Stimulated activated CD4-positive, alpha-beta T cell treated with anti-CD3 and anti-CD28 coated beads, Interleukin-2, amount 100 ng/mL, for 24 hours (primary cell): ENCODE results near the gene PREX1.

ENCODE experiments used
- DNase-seq, 2 donors: peaks; one replicate each; pipeline ENCODE4 v3.0.0-alpha.2; 2020

The PREX1 gene

DNA sequence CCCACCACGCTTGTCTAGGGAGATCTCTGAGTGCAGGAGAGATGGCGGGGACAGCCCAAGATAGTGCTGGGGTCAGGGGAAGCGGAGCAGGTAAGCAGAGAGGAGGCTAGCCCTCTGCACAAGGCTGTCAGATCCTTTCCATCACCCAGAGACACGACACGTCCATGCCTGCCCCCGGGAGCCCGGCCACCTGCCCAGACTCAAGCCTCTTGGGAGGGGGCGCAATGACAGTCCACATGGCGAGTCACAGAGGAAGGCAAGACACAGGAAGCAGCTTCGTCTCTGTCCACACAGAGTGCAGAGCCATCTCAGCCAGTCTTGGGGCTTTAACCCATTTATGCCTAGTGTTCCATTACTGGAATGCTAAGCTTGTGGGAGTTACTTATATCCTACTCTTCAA lies 78.4 kb downstream of the PREX1 start:
- DNase-seq, result no peak

DNA sequence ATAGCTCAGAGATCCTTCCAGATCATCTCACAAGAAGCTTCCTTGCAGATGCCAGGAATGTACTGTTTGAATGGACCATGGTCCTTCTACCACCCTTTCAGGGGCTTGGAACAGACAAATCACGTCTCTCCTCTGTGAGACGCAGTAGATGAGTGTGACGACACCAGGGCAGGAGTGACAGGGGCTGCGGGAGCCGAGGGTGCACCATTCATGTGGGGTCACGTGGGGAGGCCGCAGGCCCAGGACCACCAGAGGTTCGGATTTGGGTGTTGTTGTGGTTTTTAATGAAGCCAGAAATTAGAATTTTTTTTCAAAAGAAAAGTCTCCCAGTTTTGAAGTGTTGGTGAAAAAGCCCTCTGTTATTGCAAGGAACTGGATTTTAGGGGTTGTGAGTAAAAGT lies 79.2 kb downstream of the PREX1 start:
- DNase-seq, result no peak

DNA sequence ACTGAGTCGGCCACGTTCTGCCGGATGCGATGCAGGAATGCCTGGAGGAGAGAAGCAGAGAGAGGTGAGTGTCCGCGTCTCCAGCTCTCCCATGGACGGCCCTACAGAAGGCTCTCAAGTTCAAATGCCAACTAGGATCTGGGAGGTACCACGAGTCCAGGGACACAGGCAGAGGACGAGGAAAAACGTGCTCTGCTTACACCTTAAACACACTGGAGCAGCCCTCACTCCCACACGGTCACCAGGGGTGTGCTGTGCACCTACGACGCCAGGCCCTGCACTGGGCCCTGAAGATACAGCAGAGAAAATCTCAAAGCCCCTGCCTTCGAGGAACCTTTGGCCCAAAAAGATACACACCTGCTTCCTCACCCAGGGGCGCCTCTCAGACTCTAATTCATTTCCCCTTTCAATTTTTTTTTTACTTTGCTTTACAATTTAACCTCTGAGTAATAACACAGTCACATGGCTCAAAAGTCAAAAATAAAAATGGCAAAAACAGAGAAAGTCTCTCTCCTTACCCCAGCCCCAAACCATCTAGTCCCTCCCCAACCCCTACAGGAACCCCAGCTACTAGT lies 79.9 kb downstream of the PREX1 start:
- no peak for DNase-seq

- no peak for DNase-seq
These were observed 82.5 kb downstream of the PREX1 start for GRCh38 chr20:48745330-48745729.

DNA sequence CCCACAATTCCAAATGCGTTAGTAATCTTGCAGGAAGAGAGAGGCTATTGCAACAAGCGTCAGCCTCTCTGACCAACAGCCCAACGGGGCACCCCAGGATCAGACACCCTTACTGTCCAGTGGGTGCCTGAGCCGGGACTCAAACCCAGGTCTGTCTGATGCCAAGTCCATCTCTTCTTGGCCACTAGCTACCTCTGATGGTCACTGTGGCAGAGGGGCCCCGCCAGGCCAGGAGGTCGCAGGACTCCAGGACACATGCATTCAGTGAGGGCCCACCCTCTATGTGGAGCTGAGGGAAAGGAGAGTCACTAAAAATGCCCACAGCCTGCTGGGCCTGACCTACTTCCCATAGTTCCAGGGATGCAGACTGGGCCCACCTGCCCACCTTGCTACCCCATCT lies 83.3 kb downstream of the PREX1 start:
- no peak for DNase-seq

GRCh38 chr20:48743807-48744206 lies 84.0 kb downstream of the PREX1 start:
- DNase-seq, result no peak

DNA sequence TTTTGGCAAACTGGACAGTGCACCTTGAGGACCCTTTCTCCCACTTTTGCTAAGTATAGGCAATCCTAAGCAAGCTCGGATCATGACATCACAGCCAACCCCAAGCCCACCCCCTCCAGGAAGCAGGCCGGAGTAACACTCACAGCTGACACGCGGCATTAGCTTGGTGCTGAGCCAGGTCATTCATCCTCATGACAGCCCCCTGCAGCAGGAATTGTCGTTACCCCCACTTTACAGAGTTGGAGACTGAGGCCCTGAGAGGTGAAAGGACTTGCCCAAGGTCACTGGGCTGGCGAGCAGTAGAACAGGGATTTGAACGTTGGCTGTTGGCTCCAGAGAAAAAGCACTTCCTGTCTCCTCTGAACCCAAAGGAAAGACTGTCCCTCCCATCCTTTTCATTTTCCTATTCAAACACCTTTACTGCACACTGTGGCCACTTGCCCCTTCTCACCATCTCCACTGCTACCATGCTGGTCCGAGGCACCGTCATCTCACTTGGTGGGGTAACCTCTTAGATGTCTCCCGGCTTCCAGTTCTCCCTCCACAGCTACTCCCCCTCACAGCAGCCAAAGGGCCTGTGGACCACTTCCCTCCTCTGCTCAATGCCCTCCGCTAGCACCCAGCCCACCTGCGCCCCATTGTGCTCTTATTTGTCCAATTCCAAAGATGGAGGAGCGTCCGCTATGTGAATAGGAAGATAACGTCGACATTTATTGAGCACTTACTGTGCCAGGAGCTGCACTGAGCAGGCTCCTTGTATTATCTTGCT lies 84.7 kb downstream of the PREX1 start:
- DNase-seq, result no peak

DNA sequence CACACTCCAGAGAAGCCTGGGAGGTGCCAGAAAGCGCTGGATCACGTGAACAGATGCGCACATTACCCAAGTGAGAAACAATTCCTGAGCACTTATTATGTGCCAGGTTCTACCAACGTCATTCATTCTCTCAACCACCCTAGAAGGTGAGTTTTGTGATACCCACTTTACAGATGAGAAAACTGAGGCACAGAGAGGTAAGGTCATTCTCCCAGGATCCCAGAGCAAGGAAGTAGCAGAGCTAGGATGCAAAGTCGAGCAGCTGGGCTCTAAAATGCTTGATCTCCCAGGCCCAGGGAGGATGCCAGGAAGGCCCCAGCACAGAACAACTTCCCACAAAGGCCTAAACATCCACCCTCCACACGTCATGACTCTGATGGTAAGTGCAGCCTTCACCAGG lies 85.6 kb downstream of the PREX1 start:
- DNase-seq, result no peak

DNA sequence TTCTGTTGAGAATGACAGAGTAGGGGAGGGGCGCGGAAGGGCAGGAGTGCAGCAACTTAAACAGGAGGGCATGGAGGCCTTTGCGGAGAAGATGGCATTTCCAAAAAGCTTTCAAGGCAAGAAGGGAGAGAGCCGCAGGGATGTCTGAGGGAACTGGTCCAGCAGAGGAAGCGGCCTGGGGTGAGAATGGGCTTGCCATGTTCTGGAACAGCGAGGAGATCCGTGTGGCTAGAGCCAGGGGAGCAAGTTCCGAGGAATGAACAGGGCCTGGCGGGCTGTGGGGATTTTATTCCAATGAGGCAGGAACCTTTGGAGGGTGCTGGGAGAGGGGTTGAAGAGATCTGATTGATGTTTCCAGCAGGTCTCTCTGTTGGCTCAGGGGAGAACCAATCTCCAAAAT lies 86.1 kb downstream of the PREX1 start:
- DNase-seq, result no peak

- no peak for DNase-seq
These were observed 87.1 kb downstream of the PREX1 start for GRCh38 chr20:48740712-48741111.

GRCh38 chr20:48740292-48740649 lies 87.5 kb downstream of the PREX1 start:
- no peak for DNase-seq

GRCh38 chr20:48739395-48740291 lies 88.2 kb downstream of the PREX1 start:
- DNase-seq, result peak; percentile 35 to 43

GRCh38 chr20:48738399-48739304 lies 89.1 kb downstream of the PREX1 start:
- DNase-seq, result peak; percentile 70 to 78

GRCh38 chr20:48738094-48738398 lies 89.8 kb downstream of the PREX1 start:
- no peak for DNase-seq

DNA sequence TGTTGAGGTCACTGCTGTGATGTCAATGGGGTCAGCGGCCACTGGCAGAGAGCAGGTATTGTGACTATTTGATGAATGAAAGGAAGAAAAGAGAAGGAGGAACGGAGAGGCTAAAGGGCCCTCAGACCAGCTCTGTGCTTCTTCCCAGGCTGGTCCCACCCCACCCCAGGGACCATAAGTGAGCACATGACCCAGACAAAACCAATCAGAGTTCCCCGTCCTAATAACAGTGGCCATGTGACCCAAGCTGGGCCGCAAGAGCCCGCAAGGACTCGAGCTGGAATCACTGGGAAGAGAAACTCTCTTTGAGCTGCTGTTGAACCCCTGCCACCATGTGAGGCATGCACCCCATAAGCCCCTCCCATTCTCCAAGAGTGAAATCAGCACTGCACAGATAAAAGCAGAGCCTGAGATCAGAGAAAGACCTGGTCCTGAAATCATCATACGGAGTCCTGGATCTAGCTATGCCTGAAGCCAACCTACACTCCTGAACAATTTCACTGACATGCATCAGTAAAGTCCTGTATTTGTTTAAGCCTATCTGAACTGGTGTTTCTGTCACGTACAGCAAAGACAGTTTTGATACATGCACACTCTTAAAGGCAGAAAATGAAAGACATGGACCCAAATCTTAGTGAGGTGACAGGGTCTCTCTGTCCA lies 90.2 kb downstream of the PREX1 start:
- DNase-seq, result no peak

- no peak for DNase-seq
These were observed 91.2 kb downstream of the PREX1 start for GRCh38 chr20:48736636-48737035.

- DNase-seq, result no peak
These were observed 91.6 kb downstream of the PREX1 start for GRCh38 chr20:48736231-48736630.

DNA sequence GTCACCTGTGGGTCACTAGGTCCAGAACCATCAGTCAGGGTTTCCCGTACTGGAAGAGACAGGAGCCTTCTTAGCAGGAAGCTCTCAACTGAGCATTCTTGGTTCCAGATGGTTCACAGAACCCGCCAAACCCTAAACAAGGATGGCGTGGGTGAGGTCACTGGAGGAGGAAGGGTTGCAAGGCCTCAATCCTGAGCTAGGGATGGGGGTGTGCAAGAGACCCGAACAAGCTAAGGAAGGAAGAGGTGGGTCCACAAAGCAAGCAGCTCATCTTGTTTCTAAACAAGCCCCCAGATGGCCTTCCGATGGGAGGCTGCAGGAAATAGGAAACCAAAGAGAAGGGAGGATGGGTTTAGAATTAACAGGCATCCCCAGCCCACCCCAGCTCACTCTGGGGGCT lies 92.7 kb downstream of the PREX1 start:
- DNase-seq, result no peak

GRCh38 chr20:48734104-48734749 lies 93.6 kb downstream of the PREX1 start:
- DNase-seq, result no peak

GRCh38 chr20:48733296-48733790 lies 94.5 kb downstream of the PREX1 start:
- no peak for DNase-seq

DNA sequence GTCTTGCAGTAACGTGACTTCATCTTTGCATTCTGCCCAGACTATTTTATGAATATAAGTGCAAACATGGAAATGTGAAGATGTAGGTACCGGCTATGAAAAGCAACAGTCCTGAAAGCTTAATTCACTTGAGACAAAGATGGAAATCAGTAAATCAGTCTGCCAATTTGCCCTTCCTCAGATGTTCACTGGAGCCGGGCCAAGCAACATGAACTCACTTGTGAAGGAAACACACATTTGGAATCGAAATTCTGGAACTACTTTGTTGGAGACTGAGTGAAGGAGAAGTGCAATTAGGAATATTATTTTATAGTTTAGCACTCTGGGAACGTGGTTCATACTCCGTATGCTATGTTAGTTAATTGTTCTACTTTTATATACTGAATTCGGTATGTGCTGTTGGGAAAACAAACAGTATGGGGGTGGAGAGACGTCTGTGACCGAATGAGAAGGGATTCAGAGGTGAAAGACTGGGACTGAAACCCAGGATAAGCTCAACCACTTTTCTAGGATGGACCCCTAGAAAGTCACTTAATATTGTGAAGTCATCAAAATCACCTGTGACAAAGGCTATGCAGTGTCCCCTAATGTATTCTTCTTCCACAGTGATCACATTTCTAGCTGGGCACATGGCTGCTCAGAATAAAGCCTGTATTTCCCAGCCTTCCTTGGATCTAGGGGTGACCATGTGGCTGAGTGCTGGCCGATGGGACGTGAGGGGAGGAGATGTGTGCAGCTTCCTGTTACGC lies 95.5 kb downstream of the PREX1 start:
- no peak for DNase-seq
